Adrenal gland (tissue), 12 donors: ENCODE data around the gene SLCO2A1. TPM values are rescaled to one million over a fixed set of nuclear protein-coding genes. Genes with fewer than 3 reads are reported as not detected.

ENCODE experiments used
- DNase-seq, 7 donors: peaks; one replicate each; pipeline ENCODE4 v3.0.0-alpha.2; 2019 to 2020
- H3K27ac ChIP-seq, 5 donors: fragments of 200-600 bp; sonication (generic) in 4 of 5; 1 replicate in 3 of 5; 2 replicates in 2 of 5; pipeline versions ENCODE4 v1.5.1 to v1.8.0; 2016 to 2020; ENCODE audit warnings: mild to moderate bottlenecking in 1 of 5
- H3K27me3 ChIP-seq: fragments of 200-600 bp; 2 replicates; pipeline ENCODE4 v1.8.0; 2021
- H3K36me3 ChIP-seq, 2 donors: fragments of 200-600 bp; replicated peaks in 1 of 2; 1 replicate in 1 of 2; 2 replicates in 1 of 2; pipeline versions ENCODE4 v1.5.1 to v1.8.0; 2018 to 2022
- H3K4me1 ChIP-seq, 2 donors: fragments of 200-600 bp; replicated peaks in 1 of 2; 1 replicate in 1 of 2; 2 replicates in 1 of 2; pipeline versions ENCODE4 v1.5.1 to v1.8.0; 2018 to 2021
- H3K4me3 ChIP-seq, 4 donors: fragments of 200-600 bp; sonication (generic) in 3 of 4; one replicate each; pipeline ENCODE4 v1.5.1; 2016 to 2018
- H3K9me3 ChIP-seq, 3 donors: fragments of 200-600 bp; sonication (generic) in 1 of 3; replicated peaks in 1 of 3; 1 replicate in 2 of 3; 2 replicates in 1 of 3; pipeline versions ENCODE4 v1.5.1 to v1.8.0; 2016 to 2021
- CTCF ChIP-seq, 6 experiments: fragments of 450-650 bp in 4 of 6; fragments of 200-600 bp in 2 of 6; sonication (generic) in 1 of 6; IDR thresholded peaks; 1 replicate in 5 of 6; 2 replicates in 1 of 6; pipeline versions ENCODE4 v1.5.1 to v1.8.0; 2016 to 2021; ENCODE audit warnings: antibody characterized with exemption in 6 of 6, mild to moderate bottlenecking in 2 of 6, moderate library complexity in 1 of 6
- POLR2A ChIP-seq, 2 donors: fragments of 450-650 bp; IDR thresholded peaks; one replicate each; pipeline ENCODE4 v1.6.1; 2017; ENCODE audit warnings: antibody characterized with exemption in 2 of 2, mild to moderate bottlenecking in 2 of 2, moderate library complexity in 1 of 2
- WGBS, 4 donors: extraction: QIAGEN DNeasy Blood & Tissue Kit in 2 of 4; methylation state at CpG; one replicate each; pipeline versions ENCODE4 v1.1.5 to v1.1.7; 2013 to 2017; 5-methylcytosine and 5-hydroxymethylcytosine counted together
- intact Hi-C, 2 donors: fragments of 100-400 bp; cut with DNase I; formaldehyde crosslinking; loops; one replicate each; pipeline versions ENCODE4 v1.14.1 to v1.15.0; 2022 to 2023
- polyA plus RNA-seq, 3 donors: library from polyadenylated mRNA; stranded (reverse); fragments of 200-250 nt in 2 of 3; fragments of 350-450 nt in 1 of 3; fragmentation: Illumina TruSeq in 1 of 3; extraction: RNeasy Lipid Tissue Mini Kit (QIAGEN cat#74804) in 1 of 3; gene quantifications; one replicate each; pipeline ENCODE4 v1.2.3, GENCODE V29; 2013 to 2014
- total RNA-seq, 9 donors: library from RNA; depleted of rRNA in 4 of 9; stranded (reverse); fragments of >200 nt in 4 of 9; fragments of 120-200 nt in 1 of 9; fragmentation: NEBNext Ultra II Directional in 1 of 9; extraction: Animal tissue kit (Norgen Biotek cat#: 25700) in 1 of 9; gene quantifications; one replicate each; pipeline versions ENCODE4 v1.1.0 to v1.2.4, GENCODE V29; 2013 to 2023
- donor health status: healthy with polysubstance abuse.
- donor health status: Bipolar disorder and iron deficiency.
- donor health status: DM: yes; HTN: yes; CAD: no.
- donor health status: DM: no; HTN: no; CAD: no.
- donor health status: DM: no; HTN: no; CAD: no.
- donor health status: DM: yes; HTN: yes; CAD: no.

The SLCO2A1 gene
- total and polyA plus RNA-seq, 12 donors = 2.3 to 141 (median 29.5) TPM

GRCh38 chr3:133894353-133895207 lies 135.1 kb downstream of the SLCO2A1 start:
- WGBS, 4 donors = 10 to 31% (median 16%) methylated on average over 12 to 52 of the region's 52 CpGs
- Histone ChIP-seq H3K36me3 (no peaks in the 10 kb centered on the region), H3K4me1 (peaks cover 6 to 8% of the 10 kb centered on the region in 2 donors), H3K27me3 (no peaks in the 10 kb centered on the region), H3K4me3 (peak overlapping the region in 2 of 4 donors; percentile 44 to 89), H3K27ac (no peak overlapping the region), H3K9me3 (no peaks in the 10 kb centered on the region)
- TF ChIP-seq CTCF (IDR thresholded peaks at IDR 0.05) (no peak), POLR2A (IDR thresholded peaks at IDR 0.05) (no peak)
- intact Hi-C loops = no loop called here
- DNase-seq = no peak

GRCh38 chr3:133893683-133894352 lies 135.9 kb downstream of the SLCO2A1 start:
- Histone ChIP-seq H3K27ac (no peak overlapping the region), H3K27me3 (no peaks in the 10 kb centered on the region), H3K9me3 (no peaks in the 10 kb centered on the region), H3K4me1 (peaks cover 6 to 8% of the 10 kb centered on the region in 2 donors), H3K36me3 (no peaks in the 10 kb centered on the region), H3K4me3 (no peak overlapping the region)
- WGBS, 4 donors = 79 to 97% (median 86%) methylated on average over 3 to 6 of the region's 6 CpGs
- intact Hi-C loops = no loop called here
- TF ChIP-seq POLR2A (IDR thresholded peaks at IDR 0.05) (no peak), CTCF (IDR thresholded peaks at IDR 0.05) (no peak)
- DNase-seq = no peak

GRCh38 chr3:133892541-133893231 lies 137.0 kb downstream of the SLCO2A1 start:
- Histone ChIP-seq H3K4me1 (peaks cover 6 to 8% of the 10 kb centered on the region in 2 donors), H3K27me3 (no peaks in the 10 kb centered on the region), H3K9me3 (no peaks in the 10 kb centered on the region), H3K4me3 (no peak overlapping the region), H3K36me3 (no peaks in the 10 kb centered on the region), H3K27ac (no peak overlapping the region)
- 65 to 88% (median 75%) methylated on average over 6 of the region's 6 CpGs for WGBS, 4 donors
- intact Hi-C loops = no loop called here
- no peak for DNase-seq
- TF ChIP-seq POLR2A (IDR thresholded peaks at IDR 0.05) (no peak), CTCF (IDR thresholded peaks at IDR 0.05) (no peak)
